Measurements from ENCODE around the gene OBP2B. TPM values are rescaled to one million over a fixed set of nuclear protein-coding genes. Genes with fewer than 3 reads are reported as not detected.
"Not testable (repeated sequence)": the region's sequence is repeated elsewhere in the genome, so short reads cannot be mapped to it uniquely, and the experiment has no call there.

Gene OBP2B
- polyA plus RNA-seq, 1 experiment = not detected

DNA sequence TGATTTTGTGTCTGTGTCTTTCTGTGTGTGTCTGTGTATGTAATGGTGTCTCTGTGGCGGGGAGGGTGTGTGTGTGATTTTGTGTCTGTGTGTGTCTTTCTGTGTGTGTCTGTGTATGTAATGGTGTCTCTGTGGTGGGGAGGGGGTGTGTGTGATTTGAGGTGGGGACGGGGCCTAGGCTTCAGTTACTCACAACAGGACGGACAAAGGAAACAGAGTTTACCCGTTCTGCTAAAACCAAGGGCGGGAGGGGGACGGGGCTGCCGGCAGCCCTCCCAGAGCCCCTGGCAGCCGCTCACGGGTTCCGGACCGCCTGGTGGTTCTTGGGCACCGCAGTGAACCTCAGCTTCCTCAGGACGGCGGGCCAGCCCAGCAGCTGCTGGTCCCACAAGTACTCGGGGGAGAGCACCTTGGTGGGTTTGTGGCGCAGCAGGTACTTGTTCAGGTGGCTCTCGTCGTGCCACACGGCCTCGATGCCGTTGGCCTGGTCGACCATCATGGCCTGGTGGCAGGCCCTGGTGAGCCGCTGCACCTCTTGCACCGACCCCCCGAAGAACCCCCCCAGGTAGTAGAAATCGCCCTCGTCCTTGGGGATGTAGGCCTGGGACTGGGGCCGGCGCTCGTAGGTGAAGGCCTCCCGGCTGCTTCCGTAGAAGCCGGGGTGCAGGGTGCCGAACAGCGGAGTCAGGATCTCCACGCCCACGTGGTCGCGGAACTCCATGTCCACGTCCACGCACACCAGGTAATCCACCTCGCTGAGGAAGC, 46.5 kb upstream of the OBP2B start:
- no peak for DNase-seq (ENCODE audit: low read depth, low spot score)
- CTCF ChIA-PET = no interaction called here
- peaks cover 20% of the 10 kb centered on the region for H3K9me3 ChIP-seq (ENCODE audit: control insufficient read depth, insufficient read depth, low read length)
- no peak overlapping the region for H3K27ac ChIP-seq (ENCODE audit: low read depth, low read length)
- TF ChIP-seq, protein P1, sequence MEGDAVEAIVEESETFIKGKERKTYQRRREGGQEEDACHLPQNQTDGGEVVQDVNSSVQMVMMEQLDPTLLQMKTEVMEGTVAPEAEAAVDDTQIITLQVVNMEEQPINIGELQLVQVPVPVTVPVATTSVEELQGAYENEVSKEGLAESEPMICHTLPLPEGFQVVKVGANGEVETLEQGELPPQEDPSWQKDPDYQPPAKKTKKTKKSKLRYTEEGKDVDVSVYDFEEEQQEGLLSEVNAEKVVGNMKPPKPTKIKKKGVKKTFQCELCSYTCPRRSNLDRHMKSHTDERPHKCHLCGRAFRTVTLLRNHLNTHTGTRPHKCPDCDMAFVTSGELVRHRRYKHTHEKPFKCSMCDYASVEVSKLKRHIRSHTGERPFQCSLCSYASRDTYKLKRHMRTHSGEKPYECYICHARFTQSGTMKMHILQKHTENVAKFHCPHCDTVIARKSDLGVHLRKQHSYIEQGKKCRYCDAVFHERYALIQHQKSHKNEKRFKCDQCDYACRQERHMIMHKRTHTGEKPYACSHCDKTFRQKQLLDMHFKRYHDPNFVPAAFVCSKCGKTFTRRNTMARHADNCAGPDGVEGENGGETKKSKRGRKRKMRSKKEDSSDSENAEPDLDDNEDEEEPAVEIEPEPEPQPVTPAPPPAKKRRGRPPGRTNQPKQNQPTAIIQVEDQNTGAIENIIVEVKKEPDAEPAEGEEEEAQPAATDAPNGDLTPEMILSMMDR (IDR thresholded peaks at IDR 0.05; ENCODE audit: low read depth, low read length) = no peak
- peaks cover 3% of the 10 kb centered on the region for H3K27me3 ChIP-seq (ENCODE audit: control insufficient read depth, insufficient read depth, low read length)
- H3K4me3 ChIP-seq (ENCODE audit: low read depth, low read length) = no peak overlapping the region
- POLR2A ChIA-PET = no interaction called here

DNA sequence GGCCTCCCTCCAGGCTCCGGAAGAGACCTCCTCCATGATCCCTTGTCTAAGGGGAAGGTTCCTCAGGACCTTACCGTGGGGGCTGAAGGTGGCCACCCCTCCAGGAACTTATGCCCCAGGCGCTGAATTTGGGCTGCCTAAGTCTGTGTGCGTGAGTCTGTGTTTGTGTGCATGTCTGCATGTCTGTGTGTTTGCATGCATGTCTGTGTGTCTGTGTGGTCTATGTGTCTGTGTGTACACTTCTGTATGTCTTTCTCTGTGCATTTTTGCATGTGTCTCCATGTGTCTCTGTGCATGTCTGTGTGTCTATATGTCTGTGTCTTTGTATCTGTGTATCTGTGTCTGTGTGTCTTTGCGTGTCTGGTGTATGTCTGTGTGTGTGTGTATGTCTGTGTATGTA, 45.4 kb upstream of the OBP2B start:
- TF ChIP-seq, protein P1 (IDR thresholded peaks at IDR 0.05; ENCODE audit: low read depth, low read length) = no peak
- CTCF ChIA-PET = no interaction called here
- POLR2A ChIA-PET = no interaction called here
- DNase-seq (ENCODE audit: low read depth, low spot score) = no peak
- Histone ChIP-seq H3K4me3 (ENCODE audit: low read depth, low read length) (no peak overlapping the region), H3K27me3 (ENCODE audit: control insufficient read depth, insufficient read depth, low read length) (peaks cover 4% of the 10 kb centered on the region), H3K27ac (ENCODE audit: low read depth, low read length) (no peak overlapping the region), H3K9me3 (ENCODE audit: control insufficient read depth, insufficient read depth, low read length) (peaks cover 20% of the 10 kb centered on the region)

DNA sequence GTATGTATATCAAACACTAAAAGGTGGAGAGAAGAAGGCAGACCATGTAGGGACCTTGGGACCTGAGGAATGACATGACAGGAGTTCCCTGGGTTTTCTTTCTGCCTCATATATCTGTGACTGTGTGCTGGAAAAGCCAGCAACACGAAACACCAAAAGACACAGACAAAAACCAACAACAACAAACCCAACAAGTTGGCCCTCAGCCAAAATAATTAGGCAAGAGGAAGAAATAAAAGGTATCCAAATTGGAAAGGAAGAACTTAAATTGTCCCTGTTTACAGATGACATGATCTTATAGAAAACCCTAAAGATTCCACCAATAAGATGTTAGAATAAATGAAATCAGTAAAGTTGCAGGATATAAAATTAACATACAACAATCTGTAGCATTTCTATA, 44.2 kb upstream of the OBP2B start:
- TF ChIP-seq, protein P1 (IDR thresholded peaks at IDR 0.05; ENCODE audit: low read depth, low read length) = no peak
- H3K9me3 ChIP-seq (ENCODE audit: control insufficient read depth, insufficient read depth, low read length) = peaks cover 20% of the 10 kb centered on the region
- ChIA-PET POLR2A (no interaction called here), CTCF (no interaction called here)
- H3K27me3 ChIP-seq (ENCODE audit: control insufficient read depth, insufficient read depth, low read length) = peaks cover 7% of the 10 kb centered on the region
- no peak overlapping the region for H3K4me3 ChIP-seq (ENCODE audit: low read depth, low read length)
- DNase-seq (ENCODE audit: low read depth, low spot score) = no peak
- H3K27ac ChIP-seq (ENCODE audit: low read depth, low read length) = no peak overlapping the region

DNA sequence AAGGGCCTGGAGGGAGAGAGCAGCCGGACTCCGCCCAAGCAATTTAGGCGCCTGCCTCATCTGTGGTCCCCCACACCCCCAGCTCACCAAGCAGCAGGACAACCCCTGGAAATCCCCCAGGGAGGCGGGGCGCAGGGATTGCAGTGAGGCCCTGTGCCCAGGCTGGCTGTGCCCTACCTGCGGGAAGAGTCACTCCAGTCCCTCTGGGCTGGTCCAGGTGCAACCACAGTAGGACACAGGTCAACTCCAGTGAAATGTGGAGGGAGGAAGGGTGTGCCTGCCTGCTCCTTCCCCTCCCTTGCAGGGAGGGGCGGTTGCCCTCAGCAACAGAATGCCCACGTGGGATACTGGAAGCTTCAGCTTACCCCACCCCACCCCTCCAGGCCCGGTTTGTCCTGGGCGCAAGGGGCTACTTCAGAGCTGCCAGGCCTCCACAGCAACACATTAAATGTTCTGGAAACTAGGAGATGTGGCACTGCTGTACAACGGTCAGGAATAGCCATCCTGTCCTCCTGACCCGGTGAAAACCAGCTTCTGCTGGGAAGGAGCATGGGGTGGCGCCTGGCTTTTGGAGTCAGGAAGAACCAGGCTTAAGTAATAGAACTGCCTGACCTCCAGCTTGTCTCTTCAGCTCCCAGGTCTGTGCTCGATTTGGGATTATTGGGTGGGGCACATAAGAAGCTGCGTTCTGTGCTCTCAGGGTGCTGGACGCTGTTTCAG, 43.4 kb upstream of the OBP2B start:
- ChIA-PET POLR2A (no interaction called here), CTCF (no interaction called here)
- Histone ChIP-seq H3K9me3 (ENCODE audit: control insufficient read depth, insufficient read depth, low read length) (peaks cover 20% of the 10 kb centered on the region), H3K27me3 (ENCODE audit: control insufficient read depth, insufficient read depth, low read length) (peaks cover 10% of the 10 kb centered on the region), H3K4me3 (ENCODE audit: low read depth, low read length) (no peak overlapping the region), H3K27ac (ENCODE audit: low read depth, low read length) (no peak overlapping the region)
- DNase-seq (ENCODE audit: low read depth, low spot score) = no peak
- TF ChIP-seq, protein P1 (IDR thresholded peaks at IDR 0.05; ENCODE audit: low read depth, low read length) = no peak

DNA sequence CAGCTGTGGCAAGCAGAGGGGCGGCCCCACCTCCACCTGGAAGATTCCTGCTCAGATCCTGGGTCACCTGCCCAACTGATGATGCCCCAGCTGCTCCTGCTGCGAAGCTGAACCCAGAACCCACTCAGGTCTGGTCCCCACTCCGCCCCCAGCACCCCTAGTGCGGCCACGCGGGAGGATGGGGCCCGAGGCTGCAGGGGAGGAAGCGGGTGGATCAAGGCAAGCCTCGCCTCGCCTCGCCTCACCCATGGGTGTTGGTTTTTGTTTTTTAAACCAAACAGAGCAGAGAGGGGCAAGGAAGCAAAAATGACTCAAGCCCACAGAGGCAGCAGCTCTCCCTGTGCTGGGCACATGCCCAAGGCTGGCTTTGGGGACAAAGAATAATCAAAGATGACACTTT, 42.7 kb upstream of the OBP2B start:
- Histone ChIP-seq H3K27me3 (ENCODE audit: control insufficient read depth, insufficient read depth, low read length) (peaks cover 10% of the 10 kb centered on the region), H3K27ac (ENCODE audit: low read depth, low read length) (no peak overlapping the region), H3K4me3 (ENCODE audit: low read depth, low read length) (no peak overlapping the region), H3K9me3 (ENCODE audit: control insufficient read depth, insufficient read depth, low read length) (peaks cover 20% of the 10 kb centered on the region)
- DNase-seq (ENCODE audit: low read depth, low spot score) = no peak
- TF ChIP-seq, protein P1 (IDR thresholded peaks at IDR 0.05; ENCODE audit: low read depth, low read length) = no peak
- ChIA-PET POLR2A (no interaction called here), CTCF (no interaction called here)

DNA sequence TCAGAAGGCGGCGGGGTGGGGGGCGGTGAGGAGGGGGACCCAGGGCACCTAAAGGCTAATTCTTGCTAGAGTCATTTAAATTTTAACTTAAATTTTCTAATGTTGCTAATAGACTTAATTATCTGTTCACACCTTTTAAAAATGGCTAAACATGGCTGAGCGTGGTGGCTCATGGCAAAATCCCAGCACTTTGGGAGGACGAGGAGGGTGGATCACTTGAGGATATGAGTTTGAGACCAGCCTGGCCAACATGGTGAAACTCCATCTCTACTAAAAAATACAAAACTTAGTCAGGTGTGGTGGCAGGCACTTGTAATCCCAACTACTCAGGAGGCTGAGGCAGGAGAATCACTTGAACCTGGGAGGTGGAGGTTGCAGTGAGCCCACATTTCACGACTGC, 42.2 kb upstream of the OBP2B start:
- POLR2A ChIA-PET; CTCF ChIA-PET; H3K4me3 ChIP-seq (ENCODE audit: low read depth, low read length); H3K27ac ChIP-seq (ENCODE audit: low read depth, low read length); H3K27me3 ChIP-seq (ENCODE audit: control insufficient read depth, insufficient read depth, low read length); DNase-seq (ENCODE audit: low read depth, low spot score): not testable (repeated sequence)
- peaks cover 16% of the 10 kb centered on the region for H3K9me3 ChIP-seq (ENCODE audit: control insufficient read depth, insufficient read depth, low read length)
